GM12878 (cell line): Measurements from ENCODE around the gene DNAJC15.

ENCODE experiments used
- BRCA1 ChIP-seq: IDR thresholded peaks from 2 replicates; pipeline ENCODE4 v1.6.1; 2011; ENCODE audit warnings: low read depth, low read length, improper control_type of control experiment
- CEBPB ChIP-seq, 2 experiments: fragments of 150-350 bp in 1 of 2; IDR thresholded peaks; 2 replicates each; pipeline ENCODE4 v1.6.1; 2012 to 2014; ENCODE audit warnings: low read depth in 2 of 2, low read length in 2 of 2, borderline replicate concordance in 1 of 2, inconsistent platforms in 1 of 2
- CREB1 ChIP-seq: IDR thresholded peaks from 2 replicates; pipeline ENCODE4 v1.6.1; 2012; ENCODE audit warnings: low read depth, mild to moderate bottlenecking, inconsistent platforms
- EED ChIP-seq: sonication (generic); IDR thresholded peaks from 2 replicates; pipeline ENCODE4 v1.6.1; 2016; ENCODE audit warnings: antibody characterized with exemption, low read depth
- EGR1 ChIP-seq, 2 experiments: IDR thresholded peaks; 1 replicate in 1 of 2; 2 replicates in 1 of 2; pipeline ENCODE4 v1.6.1; 2011 to 2012; ENCODE audit warnings: low read depth in 2 of 2, low read length in 2 of 2, borderline replicate concordance in 1 of 2, mild to moderate bottlenecking in 1 of 2, moderate library complexity in 1 of 2
- FOXK2 ChIP-seq: fragments of 450-650 bp; IDR thresholded peaks from 2 replicates; pipeline ENCODE4 v1.6.1; 2017; ENCODE audit warnings: mild to moderate bottlenecking, moderate library complexity
- JUNB ChIP-seq: IDR thresholded peaks from 2 replicates; pipeline ENCODE4 v1.6.1; 2016; ENCODE audit warnings: antibody characterized with exemption, mild to moderate bottlenecking
- POLR2AphosphoS5 ChIP-seq: IDR thresholded peaks from 2 replicates; pipeline ENCODE4 v1.6.1; 2011; ENCODE audit warnings: mild to moderate bottlenecking, low read length, inconsistent platforms
- YY1 ChIP-seq: IDR thresholded peaks from 2 replicates; pipeline ENCODE4 v1.6.1; 2011; ENCODE audit warnings: low read depth, mild to moderate bottlenecking, low read length
- ZNF274 ChIP-seq: IDR thresholded peaks from one replicate; pipeline ENCODE4 v1.8.0; 2011; ENCODE audit not compliant: insufficient read length, insufficient read depth
- ZNF384 ChIP-seq: IDR thresholded peaks from 2 replicates; pipeline ENCODE4 v1.6.1; 2012; ENCODE audit warnings: low read depth, mild to moderate bottlenecking, low read length, improper control_type of control experiment, borderline replicate concordance
- TF ChIP-seq, protein P1 (sequence below): fragments of 450-650 bp; IDR thresholded peaks from 2 replicates; pipeline ENCODE4 v1.6.1; 2016; ENCODE audit warnings: mild to moderate bottlenecking
- TF ChIP-seq, protein P2 (sequence below), 3 experiments: IDR thresholded peaks in 2 of 3; conservative IDR thresholded peaks in 1 of 3; 2 replicates each; pipeline ENCODE4 v1.5.1; 2011; ENCODE audit warnings: low read depth in 3 of 3, low read length in 3 of 3, mild to moderate bottlenecking in 3 of 3, control low read depth in 2 of 3, moderate library complexity in 2 of 3, inconsistent platforms in 1 of 3, mixed read lengths in 1 of 3; ENCODE audit not compliant: control insufficient read depth in 2 of 3, insufficient read depth in 1 of 3; ENCODE audit errors: extremely low read depth in 1 of 3
- TF ChIP-seq, protein P3 (sequence below): IDR thresholded peaks from 2 replicates; pipeline ENCODE4 v1.6.1; 2012; ENCODE audit warnings: low read depth, low read length, improper control_type of control experiment

DNA sequence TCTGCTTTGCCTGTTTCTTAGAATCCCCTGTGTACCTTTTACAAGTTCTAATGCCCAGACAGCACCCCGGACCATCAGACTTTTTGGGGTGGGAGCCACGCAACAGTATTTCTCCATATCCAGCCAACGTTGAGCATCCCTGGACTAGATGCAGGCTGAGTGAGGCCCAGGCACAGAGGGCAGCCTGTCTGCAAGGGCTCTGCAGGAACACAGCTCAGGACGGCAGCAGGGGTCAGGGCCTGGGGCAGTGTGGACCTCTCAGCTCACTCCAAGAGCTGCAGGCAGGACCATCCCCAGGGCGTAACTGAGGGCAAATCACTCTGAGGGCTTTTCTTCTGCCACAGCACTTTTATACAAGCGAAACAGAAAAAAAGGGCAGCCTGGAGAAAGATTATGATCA is 95.8 kb downstream of the DNAJC15 start:
- no peak for TF ChIP-seq ZNF274
- no peak for TF ChIP-seq EED
- no peak for TF ChIP-seq POLR2AphosphoS5
- TF ChIP-seq, protein P1, sequence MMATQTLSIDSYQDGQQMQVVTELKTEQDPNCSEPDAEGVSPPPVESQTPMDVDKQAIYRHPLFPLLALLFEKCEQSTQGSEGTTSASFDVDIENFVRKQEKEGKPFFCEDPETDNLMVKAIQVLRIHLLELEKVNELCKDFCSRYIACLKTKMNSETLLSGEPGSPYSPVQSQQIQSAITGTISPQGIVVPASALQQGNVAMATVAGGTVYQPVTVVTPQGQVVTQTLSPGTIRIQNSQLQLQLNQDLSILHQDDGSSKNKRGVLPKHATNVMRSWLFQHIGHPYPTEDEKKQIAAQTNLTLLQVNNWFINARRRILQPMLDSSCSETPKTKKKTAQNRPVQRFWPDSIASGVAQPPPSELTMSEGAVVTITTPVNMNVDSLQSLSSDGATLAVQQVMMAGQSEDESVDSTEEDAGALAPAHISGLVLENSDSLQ = no peak
- TF ChIP-seq CEBPB (IDR thresholded peaks at IDR 0.05; ENCODE audit: borderline replicate concordance in 1 of 2, low read depth in 2 of 2, low read length in 2 of 2) = no peak
- TF ChIP-seq ZNF384 = no peak
- no peak for TF ChIP-seq BRCA1
- TF ChIP-seq YY1 = no peak
- no peak for TF ChIP-seq EGR1 (IDR thresholded peaks at IDR 0.05; ENCODE audit: borderline replicate concordance in 1 of 2, low read depth in 2 of 2, low read length in 2 of 2)
- TF ChIP-seq, protein P2, sequence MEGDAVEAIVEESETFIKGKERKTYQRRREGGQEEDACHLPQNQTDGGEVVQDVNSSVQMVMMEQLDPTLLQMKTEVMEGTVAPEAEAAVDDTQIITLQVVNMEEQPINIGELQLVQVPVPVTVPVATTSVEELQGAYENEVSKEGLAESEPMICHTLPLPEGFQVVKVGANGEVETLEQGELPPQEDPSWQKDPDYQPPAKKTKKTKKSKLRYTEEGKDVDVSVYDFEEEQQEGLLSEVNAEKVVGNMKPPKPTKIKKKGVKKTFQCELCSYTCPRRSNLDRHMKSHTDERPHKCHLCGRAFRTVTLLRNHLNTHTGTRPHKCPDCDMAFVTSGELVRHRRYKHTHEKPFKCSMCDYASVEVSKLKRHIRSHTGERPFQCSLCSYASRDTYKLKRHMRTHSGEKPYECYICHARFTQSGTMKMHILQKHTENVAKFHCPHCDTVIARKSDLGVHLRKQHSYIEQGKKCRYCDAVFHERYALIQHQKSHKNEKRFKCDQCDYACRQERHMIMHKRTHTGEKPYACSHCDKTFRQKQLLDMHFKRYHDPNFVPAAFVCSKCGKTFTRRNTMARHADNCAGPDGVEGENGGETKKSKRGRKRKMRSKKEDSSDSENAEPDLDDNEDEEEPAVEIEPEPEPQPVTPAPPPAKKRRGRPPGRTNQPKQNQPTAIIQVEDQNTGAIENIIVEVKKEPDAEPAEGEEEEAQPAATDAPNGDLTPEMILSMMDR (IDR thresholded peaks at IDR 0.05 in 2 of 3, conservative IDR thresholded peaks at IDR 0.05 in 1 of 3; ENCODE audit: control insufficient read depth in 2 of 3, extremely low read depth in 1 of 3, insufficient read depth in 1 of 3, low read depth in 3 of 3, low read length in 3 of 3) = no peak
- no peak for TF ChIP-seq JUNB
- TF ChIP-seq, protein P3, sequence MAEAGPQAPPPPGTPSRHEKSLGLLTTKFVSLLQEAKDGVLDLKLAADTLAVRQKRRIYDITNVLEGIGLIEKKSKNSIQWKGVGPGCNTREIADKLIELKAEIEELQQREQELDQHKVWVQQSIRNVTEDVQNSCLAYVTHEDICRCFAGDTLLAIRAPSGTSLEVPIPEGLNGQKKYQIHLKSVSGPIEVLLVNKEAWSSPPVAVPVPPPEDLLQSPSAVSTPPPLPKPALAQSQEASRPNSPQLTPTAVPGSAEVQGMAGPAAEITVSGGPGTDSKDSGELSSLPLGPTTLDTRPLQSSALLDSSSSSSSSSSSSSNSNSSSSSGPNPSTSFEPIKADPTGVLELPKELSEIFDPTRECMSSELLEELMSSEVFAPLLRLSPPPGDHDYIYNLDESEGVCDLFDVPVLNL = no peak
- no peak for TF ChIP-seq FOXK2
- TF ChIP-seq CREB1 = no peak
